Measurements from ENCODE around the gene PLA2G2F.

Gene PLA2G2F

GRCh38 chr1:20182415-20182814 is 43.3 kb downstream of the PLA2G2F start:
- no peak overlapping the region for H3K27ac ChIP-seq (ENCODE audit: extremely low read depth, low read depth, low read length)
- no peaks in the 10 kb centered on the region for H3K4me1 ChIP-seq (ENCODE audit: control insufficient read depth, insufficient read depth, low read length)
- no peaks in the 10 kb centered on the region for H3K9me3 ChIP-seq (ENCODE audit: control insufficient read depth, insufficient read depth, low read depth, low read length)
- ChIA-PET POLR2A (no interaction called here), CTCF (interaction anchor here (0.8 to 5.8 kb wide), 2 partner anchors 12 to 207 kb away, joined by 3 to 37 read pairs; no protein-coding TSS in a partner anchor)
- H3K36me3 ChIP-seq (ENCODE audit: control insufficient read depth in 2 of 2, insufficient read depth in 1 of 2, low read length in 2 of 2) = no peaks in the 10 kb centered on the region
- TF ChIP-seq ZXDB (tag by site-specific recombination; IDR thresholded peaks at IDR 0.05) = no peak
- no peak for TF ChIP-seq ZFP3 (tag by site-specific recombination; IDR thresholded peaks at IDR 0.05; ENCODE audit: low read depth)
- no peak overlapping the region for H3K4me3 ChIP-seq (ENCODE audit: low read depth, low read length)

GRCh38 chr1:20183035-20183434 is 43.9 kb downstream of the PLA2G2F start:
- Histone ChIP-seq H3K4me3 (ENCODE audit: low read depth, low read length) (no peak overlapping the region), H3K36me3 (ENCODE audit: control insufficient read depth in 2 of 2, insufficient read depth in 1 of 2, low read length in 2 of 2) (no peaks in the 10 kb centered on the region), H3K9me3 (ENCODE audit: control insufficient read depth, insufficient read depth, low read depth, low read length) (no peaks in the 10 kb centered on the region), H3K27ac (ENCODE audit: extremely low read depth, low read depth, low read length) (no peak overlapping the region), H3K4me1 (ENCODE audit: control insufficient read depth, insufficient read depth, low read length) (no peaks in the 10 kb centered on the region)
- POLR2A ChIA-PET = no interaction called here
- CTCF ChIA-PET = interaction anchor here (0.6 to 5.8 kb wide), 3 partner anchors 12 to 208 kb away, joined by 3 to 37 read pairs (median 4); no protein-coding TSS in a partner anchor
- no peak for TF ChIP-seq ZBTB8A (tag by site-specific recombination; IDR thresholded peaks at IDR 0.05)
- TF ChIP-seq SCRT1 (tag by site-specific recombination; IDR thresholded peaks at IDR 0.05; ENCODE audit: borderline replicate concordance) = no peak
- TF ChIP-seq, protein P1, sequence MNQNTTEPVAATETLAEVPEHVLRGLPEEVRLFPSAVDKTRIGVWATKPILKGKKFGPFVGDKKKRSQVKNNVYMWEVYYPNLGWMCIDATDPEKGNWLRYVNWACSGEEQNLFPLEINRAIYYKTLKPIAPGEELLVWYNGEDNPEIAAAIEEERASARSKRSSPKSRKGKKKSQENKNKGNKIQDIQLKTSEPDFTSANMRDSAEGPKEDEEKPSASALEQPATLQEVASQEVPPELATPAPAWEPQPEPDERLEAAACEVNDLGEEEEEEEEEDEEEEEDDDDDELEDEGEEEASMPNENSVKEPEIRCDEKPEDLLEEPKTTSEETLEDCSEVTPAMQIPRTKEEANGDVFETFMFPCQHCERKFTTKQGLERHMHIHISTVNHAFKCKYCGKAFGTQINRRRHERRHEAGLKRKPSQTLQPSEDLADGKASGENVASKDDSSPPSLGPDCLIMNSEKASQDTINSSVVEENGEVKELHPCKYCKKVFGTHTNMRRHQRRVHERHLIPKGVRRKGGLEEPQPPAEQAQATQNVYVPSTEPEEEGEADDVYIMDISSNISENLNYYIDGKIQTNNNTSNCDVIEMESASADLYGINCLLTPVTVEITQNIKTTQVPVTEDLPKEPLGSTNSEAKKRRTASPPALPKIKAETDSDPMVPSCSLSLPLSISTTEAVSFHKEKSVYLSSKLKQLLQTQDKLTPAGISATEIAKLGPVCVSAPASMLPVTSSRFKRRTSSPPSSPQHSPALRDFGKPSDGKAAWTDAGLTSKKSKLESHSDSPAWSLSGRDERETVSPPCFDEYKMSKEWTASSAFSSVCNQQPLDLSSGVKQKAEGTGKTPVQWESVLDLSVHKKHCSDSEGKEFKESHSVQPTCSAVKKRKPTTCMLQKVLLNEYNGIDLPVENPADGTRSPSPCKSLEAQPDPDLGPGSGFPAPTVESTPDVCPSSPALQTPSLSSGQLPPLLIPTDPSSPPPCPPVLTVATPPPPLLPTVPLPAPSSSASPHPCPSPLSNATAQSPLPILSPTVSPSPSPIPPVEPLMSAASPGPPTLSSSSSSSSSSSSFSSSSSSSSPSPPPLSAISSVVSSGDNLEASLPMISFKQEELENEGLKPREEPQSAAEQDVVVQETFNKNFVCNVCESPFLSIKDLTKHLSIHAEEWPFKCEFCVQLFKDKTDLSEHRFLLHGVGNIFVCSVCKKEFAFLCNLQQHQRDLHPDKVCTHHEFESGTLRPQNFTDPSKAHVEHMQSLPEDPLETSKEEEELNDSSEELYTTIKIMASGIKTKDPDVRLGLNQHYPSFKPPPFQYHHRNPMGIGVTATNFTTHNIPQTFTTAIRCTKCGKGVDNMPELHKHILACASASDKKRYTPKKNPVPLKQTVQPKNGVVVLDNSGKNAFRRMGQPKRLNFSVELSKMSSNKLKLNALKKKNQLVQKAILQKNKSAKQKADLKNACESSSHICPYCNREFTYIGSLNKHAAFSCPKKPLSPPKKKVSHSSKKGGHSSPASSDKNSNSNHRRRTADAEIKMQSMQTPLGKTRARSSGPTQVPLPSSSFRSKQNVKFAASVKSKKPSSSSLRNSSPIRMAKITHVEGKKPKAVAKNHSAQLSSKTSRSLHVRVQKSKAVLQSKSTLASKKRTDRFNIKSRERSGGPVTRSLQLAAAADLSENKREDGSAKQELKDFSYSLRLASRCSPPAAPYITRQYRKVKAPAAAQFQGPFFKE (tag by site-specific recombination; IDR thresholded peaks at IDR 0.05; ENCODE audit: borderline replicate concordance) = no peak

DNA sequence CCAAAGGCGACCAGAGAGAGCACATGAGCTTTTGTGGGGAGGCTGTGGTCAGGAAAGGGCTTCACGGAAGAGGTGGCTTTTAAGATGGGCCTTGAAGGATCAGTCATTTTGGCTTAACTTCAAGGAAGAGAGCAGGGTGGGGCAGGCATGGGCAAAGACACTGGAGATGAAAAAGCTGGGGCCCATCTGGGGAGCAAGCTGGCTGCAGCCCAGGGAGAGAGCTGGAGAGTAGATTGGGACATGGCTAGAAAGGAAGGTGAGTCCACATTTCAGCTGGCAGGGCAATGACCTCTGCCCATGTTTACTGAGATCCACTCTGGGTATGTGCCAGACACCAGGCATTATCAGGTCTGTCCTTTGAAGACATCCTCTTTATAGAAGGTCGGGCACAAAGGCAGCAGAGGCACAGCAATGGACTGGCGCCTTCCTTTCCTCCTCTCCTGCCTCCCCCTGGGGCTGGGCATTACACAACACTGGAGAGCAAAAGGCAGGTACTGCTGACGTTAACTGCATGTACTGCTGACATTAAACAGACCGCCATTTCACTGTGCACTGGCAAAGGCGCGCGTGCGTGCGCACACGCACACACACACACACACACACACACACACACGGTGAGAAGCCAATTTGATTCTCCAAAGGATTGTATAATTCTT is 44.6 kb downstream of the PLA2G2F start:
- CTCF ChIA-PET = interaction anchor here (0.7 to 5.8 kb wide), 2 partner anchors 11 to 29 kb away, joined by 4 to 37 read pairs; no protein-coding TSS in a partner anchor
- Histone ChIP-seq H3K9me3 (ENCODE audit: control insufficient read depth, insufficient read depth, low read depth, low read length) (no peaks in the 10 kb centered on the region), H3K4me1 (ENCODE audit: control insufficient read depth, insufficient read depth, low read length) (no peaks in the 10 kb centered on the region), H3K36me3 (ENCODE audit: control insufficient read depth in 2 of 2, insufficient read depth in 1 of 2, low read length in 2 of 2) (no peaks in the 10 kb centered on the region), H3K4me3 (ENCODE audit: low read depth, low read length) (no peak overlapping the region), H3K27ac (ENCODE audit: extremely low read depth, low read depth, low read length) (no peak overlapping the region)
- no peak for TF ChIP-seq ZSCAN30 (tag by site-specific recombination; IDR thresholded peaks at IDR 0.05)
- POLR2A ChIA-PET = no interaction called here

DNA sequence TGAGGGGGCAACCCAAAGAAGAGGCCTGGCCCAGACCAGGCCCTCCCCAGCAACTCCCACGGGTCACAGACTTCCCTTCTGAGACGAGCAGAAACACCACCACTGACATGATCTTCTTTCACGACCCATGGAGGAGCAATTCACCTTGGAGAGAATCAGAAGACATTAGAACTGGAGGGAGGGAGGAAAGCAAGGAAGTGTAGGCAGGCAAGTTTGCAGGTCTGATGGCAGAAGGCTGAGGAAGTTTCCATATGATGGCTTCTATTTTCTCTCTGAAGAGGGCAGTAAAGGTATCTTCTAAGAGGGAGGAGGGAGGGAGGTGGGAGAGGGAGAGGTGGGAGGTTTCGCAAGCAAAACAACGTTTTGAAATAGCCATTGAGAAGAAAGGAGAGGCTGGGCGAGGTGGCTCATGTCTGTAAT is 45.4 kb downstream of the PLA2G2F start:
- Histone ChIP-seq H3K4me3 (ENCODE audit: low read depth, low read length) (no peak overlapping the region), H3K4me1 (ENCODE audit: control insufficient read depth, insufficient read depth, low read length) (no peaks in the 10 kb centered on the region), H3K27ac (ENCODE audit: extremely low read depth, low read depth, low read length) (no peak overlapping the region), H3K36me3 (ENCODE audit: control insufficient read depth in 2 of 2, insufficient read depth in 1 of 2, low read length in 2 of 2) (no peaks in the 10 kb centered on the region), H3K9me3 (ENCODE audit: control insufficient read depth, insufficient read depth, low read depth, low read length) (no peaks in the 10 kb centered on the region)
- CTCF ChIA-PET = interaction anchor here (0.7 to 1.0 kb wide), 2 partner anchors 28 to 29 kb away, joined by 3 to 4 read pairs; no protein-coding TSS in a partner anchor
- POLR2A ChIA-PET = no interaction called here
- no peak for TF ChIP-seq ZSCAN23 (tag by site-specific recombination; IDR thresholded peaks at IDR 0.05)
- peak; percentile 55; the same call in 1 of the 2 replicates for TF ChIP-seq EGR2 (tag by site-specific recombination; IDR thresholded peaks at IDR 0.05; ENCODE audit: low read depth)
- TF ChIP-seq MYNN (tag by site-specific recombination; IDR thresholded peaks at IDR 0.05; ENCODE audit: borderline replicate concordance) = no peak
- peak; percentile 29; the same call in 1 of the 2 replicates for TF ChIP-seq ZFHX2 (tag by site-specific recombination; conservative IDR thresholded peaks at IDR 0.05)
- no peak for TF ChIP-seq ZNF658 (tag by site-specific recombination; IDR thresholded peaks at IDR 0.05)
- TF ChIP-seq, protein P1 (tag by site-specific recombination; IDR thresholded peaks at IDR 0.05; ENCODE audit: borderline replicate concordance) = no peak
- no peak for TF ChIP-seq ZNF449 (tag by site-specific recombination; IDR thresholded peaks at IDR 0.05)
- no peak for TF ChIP-seq ZBTB1 (tag by site-specific recombination; IDR thresholded peaks at IDR 0.05)

All from HEK293 (cell line).